ENCODE data around the gene ADAMTS14.

GRCh38 chr10:70668454-70668970, 3.8 kb upstream of the ADAMTS14 start:
- no peak for TF ChIP-seq CTCF (conservative IDR thresholded peaks at IDR 0.05; ENCODE audit: low read length)
- no peak for TF ChIP-seq EZH2phosphoT487 (IDR thresholded peaks at IDR 0.05; ENCODE audit: borderline replicate concordance, low read depth, low read length)

Measured in OCI-LY7 (cell line).